PFSK-1 (cell line): ENCODE results near the gene ATP2A1.

Experiments used
- FOXP2 ChIP-seq: optimal IDR thresholded peaks from 2 replicates; pipeline ENCODE3; 2011; ENCODE audit warnings: borderline replicate concordance, control low read depth, inconsistent platforms; ENCODE audit not compliant: insufficient read depth; ENCODE audit errors: extremely low read length, extremely low read depth
- POLR2AphosphoS5 ChIP-seq: IDR thresholded peaks from 2 replicates; pipeline ENCODE4 v1.6.1; 2012; ENCODE audit warnings: low read depth, mild to moderate bottlenecking, control low read depth, low read length, moderate library complexity
- SIN3A ChIP-seq: IDR thresholded peaks from 2 replicates; pipeline ENCODE4 v1.6.1; 2012; ENCODE audit warnings: mild to moderate bottlenecking, low read length, moderate library complexity, borderline replicate concordance; ENCODE audit not compliant: insufficient read depth
- TAF1 ChIP-seq: IDR thresholded peaks from 2 replicates; pipeline ENCODE4 v1.6.1; 2012; ENCODE audit warnings: low read length, control low read depth, borderline replicate concordance; ENCODE audit not compliant: insufficient read depth
- TF ChIP-seq, protein P1 (sequence below), 2 experiments: IDR thresholded peaks; 2 replicates each; pipeline versions ENCODE4 v1.6.1 to v1.8.0; 2011 to 2012; ENCODE audit warnings: low read depth in 2 of 2, low read length in 2 of 2, control low read depth in 1 of 2, inconsistent platforms in 1 of 2, mild to moderate bottlenecking in 1 of 2, moderate library complexity in 1 of 2; ENCODE audit not compliant: insufficient read depth in 1 of 2

Gene ATP2A1

DNA sequence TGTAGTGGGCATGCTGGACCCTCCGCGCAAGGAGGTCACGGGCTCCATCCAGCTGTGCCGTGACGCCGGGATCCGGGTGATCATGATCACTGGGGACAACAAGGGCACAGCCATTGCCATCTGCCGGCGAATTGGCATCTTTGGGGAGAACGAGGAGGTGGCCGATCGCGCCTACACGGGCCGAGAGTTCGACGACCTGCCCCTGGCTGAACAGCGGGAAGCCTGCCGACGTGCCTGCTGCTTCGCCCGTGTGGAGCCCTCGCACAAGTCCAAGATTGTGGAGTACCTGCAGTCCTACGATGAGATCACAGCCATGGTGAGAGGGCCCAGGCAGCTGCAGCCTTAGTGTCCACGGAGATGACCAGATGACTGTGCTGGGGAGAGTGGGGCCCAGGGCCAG is 22.3 kb downstream of the ATP2A1 start:
- no peak for TF ChIP-seq FOXP2
- no peak for TF ChIP-seq TAF1
- TF ChIP-seq, protein P1, sequence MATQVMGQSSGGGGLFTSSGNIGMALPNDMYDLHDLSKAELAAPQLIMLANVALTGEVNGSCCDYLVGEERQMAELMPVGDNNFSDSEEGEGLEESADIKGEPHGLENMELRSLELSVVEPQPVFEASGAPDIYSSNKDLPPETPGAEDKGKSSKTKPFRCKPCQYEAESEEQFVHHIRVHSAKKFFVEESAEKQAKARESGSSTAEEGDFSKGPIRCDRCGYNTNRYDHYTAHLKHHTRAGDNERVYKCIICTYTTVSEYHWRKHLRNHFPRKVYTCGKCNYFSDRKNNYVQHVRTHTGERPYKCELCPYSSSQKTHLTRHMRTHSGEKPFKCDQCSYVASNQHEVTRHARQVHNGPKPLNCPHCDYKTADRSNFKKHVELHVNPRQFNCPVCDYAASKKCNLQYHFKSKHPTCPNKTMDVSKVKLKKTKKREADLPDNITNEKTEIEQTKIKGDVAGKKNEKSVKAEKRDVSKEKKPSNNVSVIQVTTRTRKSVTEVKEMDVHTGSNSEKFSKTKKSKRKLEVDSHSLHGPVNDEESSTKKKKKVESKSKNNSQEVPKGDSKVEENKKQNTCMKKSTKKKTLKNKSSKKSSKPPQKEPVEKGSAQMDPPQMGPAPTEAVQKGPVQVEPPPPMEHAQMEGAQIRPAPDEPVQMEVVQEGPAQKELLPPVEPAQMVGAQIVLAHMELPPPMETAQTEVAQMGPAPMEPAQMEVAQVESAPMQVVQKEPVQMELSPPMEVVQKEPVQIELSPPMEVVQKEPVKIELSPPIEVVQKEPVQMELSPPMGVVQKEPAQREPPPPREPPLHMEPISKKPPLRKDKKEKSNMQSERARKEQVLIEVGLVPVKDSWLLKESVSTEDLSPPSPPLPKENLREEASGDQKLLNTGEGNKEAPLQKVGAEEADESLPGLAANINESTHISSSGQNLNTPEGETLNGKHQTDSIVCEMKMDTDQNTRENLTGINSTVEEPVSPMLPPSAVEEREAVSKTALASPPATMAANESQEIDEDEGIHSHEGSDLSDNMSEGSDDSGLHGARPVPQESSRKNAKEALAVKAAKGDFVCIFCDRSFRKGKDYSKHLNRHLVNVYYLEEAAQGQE (IDR thresholded peaks at IDR 0.05; ENCODE audit: insufficient read depth in 1 of 2, low read depth in 2 of 2, low read length in 2 of 2) = no peak
- TF ChIP-seq SIN3A = no peak
- no peak for TF ChIP-seq POLR2AphosphoS5

DNA sequence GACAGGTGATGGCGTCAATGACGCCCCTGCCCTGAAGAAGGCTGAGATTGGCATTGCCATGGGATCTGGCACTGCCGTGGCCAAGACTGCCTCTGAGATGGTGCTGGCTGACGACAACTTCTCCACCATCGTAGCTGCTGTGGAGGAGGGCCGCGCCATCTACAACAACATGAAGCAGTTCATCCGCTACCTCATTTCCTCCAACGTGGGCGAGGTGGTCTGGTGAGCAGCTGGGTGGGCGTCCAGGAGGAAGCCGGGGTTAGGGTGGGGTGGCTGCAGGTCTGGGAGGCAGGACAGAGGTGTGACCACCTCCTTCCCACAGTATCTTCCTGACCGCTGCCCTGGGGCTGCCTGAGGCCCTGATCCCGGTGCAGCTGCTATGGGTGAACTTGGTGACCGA is 23.6 kb downstream of the ATP2A1 start:
- TF ChIP-seq FOXP2 (no peak), SIN3A (no peak), TAF1 (no peak), POLR2AphosphoS5 (no peak)
- TF ChIP-seq, protein P1 (IDR thresholded peaks at IDR 0.05; ENCODE audit: insufficient read depth in 1 of 2, low read depth in 2 of 2, low read length in 2 of 2) = no peak

DNA sequence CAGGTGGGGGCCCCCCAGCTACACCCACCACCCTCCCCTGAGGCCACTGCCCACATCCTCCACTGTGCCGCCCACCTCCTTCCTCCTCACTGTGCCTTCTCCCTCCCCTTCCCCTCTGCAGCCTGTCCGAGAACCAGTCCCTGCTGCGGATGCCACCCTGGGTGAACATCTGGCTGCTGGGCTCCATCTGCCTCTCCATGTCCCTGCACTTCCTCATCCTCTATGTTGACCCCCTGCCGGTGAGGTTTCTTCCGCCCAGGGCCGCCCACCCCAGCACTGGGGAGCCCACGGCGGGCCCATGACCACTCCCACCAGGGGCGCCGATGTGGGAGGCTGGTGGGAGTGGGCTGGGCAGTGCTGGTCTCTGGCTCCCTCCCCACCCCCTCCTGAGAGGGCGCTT is 24.6 kb downstream of the ATP2A1 start:
- TF ChIP-seq SIN3A = no peak
- TF ChIP-seq, protein P1 (IDR thresholded peaks at IDR 0.05; ENCODE audit: insufficient read depth in 1 of 2, low read depth in 2 of 2, low read length in 2 of 2) = no peak
- TF ChIP-seq TAF1 = no peak

DNA sequence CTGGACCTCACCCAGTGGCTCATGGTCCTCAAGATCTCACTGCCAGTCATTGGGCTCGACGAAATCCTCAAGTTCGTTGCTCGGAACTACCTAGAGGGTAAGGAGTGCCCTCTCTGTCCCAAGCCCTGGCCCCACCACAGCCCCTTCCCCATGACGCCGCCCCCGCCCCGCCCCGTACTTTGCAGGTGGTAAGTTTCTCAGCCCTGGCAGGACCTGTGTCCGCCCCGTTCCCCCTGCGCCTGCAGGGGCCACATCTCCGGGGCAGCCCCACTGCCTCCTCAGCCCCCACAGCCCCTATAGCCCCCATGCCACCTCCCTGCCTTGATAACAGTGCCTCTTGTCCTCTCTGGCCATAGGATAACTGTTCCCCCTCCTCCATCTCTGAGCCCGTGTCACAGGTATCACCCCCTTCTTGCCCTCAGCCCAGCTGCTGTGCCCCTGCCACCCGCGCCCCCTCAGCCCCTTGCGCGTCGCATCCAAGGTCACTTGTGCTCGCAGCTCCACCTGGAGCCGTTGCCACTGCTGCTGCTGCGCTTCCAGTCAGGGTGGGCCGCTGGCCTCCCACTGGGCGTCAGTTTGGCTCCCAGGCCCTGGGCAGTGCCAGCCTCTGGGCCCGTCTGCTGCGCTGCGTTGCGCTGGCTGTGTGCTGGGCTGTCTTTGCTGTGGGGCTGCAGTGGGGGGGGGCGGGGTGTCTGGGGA is 25.2 kb downstream of the ATP2A1 start:
- TF ChIP-seq TAF1 = no peak

DNA sequence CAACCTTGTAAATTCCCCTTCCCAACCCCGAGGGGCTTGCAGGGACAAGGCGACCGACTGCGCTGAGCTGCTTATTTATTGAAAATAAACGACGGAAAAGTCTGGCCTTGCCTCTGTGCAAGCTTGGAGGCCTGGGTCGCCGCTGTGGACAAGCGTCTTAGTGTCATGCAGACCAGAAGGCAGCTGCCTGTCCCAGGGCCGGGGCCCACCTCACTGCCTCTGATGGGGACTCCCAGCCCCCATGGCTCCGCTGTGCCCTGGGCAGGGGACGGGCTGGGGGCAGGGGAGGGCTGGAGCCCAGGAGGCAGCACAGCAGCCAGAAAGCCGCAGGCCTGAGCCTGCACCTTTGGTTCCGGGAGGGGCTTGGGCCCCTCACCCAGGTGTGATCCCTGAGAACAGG is 26.1 kb downstream of the ATP2A1 start:
- TF ChIP-seq SIN3A = no peak
- TF ChIP-seq POLR2AphosphoS5 = no peak
- TF ChIP-seq TAF1 = no peak
- TF ChIP-seq, protein P1 (IDR thresholded peaks at IDR 0.05; ENCODE audit: insufficient read depth in 1 of 2, low read depth in 2 of 2, low read length in 2 of 2) = no peak
- no peak for TF ChIP-seq FOXP2

DNA sequence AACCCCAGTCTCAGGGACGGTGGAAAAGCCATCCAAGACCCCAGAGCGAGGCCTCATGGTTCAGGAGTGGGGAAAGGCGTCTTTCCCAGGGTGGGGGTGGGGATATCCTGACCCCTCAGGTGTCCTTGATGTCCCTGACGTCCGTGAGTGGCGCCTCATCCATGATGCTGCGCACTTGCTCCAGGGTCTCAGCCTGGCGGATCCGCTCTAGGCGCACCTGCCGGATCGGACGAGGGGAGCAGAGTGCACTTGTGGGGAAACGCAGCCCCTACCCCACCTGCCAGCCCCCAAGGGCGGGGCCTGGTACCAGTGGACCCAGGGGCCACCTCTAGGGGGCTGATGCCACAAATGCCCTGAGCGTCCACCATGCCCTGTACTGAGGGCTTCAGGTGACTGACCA is 26.5 kb downstream of the ATP2A1 start:
- no peak for TF ChIP-seq SIN3A
- no peak for TF ChIP-seq FOXP2
- TF ChIP-seq POLR2AphosphoS5 = no peak
- TF ChIP-seq TAF1 = no peak
- TF ChIP-seq, protein P1 (IDR thresholded peaks at IDR 0.05; ENCODE audit: insufficient read depth in 1 of 2, low read depth in 2 of 2, low read length in 2 of 2) = no peak
